ENCODE measurements around the gene CKAP4.

GRCh38 chr12:106285982-106286381 lies 38.2 kb upstream of the CKAP4 start:
- TF ChIP-seq POLR2A (IDR thresholded peaks at IDR 0.05; ENCODE audit: low read depth, low read length) (no peak), CTCF (IDR thresholded peaks at IDR 0.05; ENCODE audit: extremely low read depth in 1 of 2, insufficient read depth in 1 of 2, low read depth in 1 of 2, low read length in 2 of 2) (no peak), JUN (IDR thresholded peaks at IDR 0.05; ENCODE audit: borderline replicate concordance, insufficient read depth, insufficient read length, low read depth) (peak; percentile 17), EZH2 (IDR thresholded peaks at IDR 0.05; ENCODE audit: borderline replicate concordance, low read depth, low read length, severe bottlenecking) (no peak), POLR2AphosphoS5 (IDR thresholded peaks at IDR 0.05; ENCODE audit: insufficient read depth, low read depth, low read length) (no peak), GATA2 (IDR thresholded peaks at IDR 0.05; ENCODE audit: insufficient read depth, insufficient read length, low read depth, low read length) (no peak), MYC (IDR thresholded peaks at IDR 0.05; ENCODE audit: low read depth, low read length) (no peak), MAX (IDR thresholded peaks at IDR 0.05; ENCODE audit: insufficient read depth, insufficient read length) (no peak), FOS (IDR thresholded peaks at IDR 0.05; ENCODE audit: borderline replicate concordance, insufficient read depth, low read length) (no peak)

Measured in endothelial cell of umbilical vein (primary cell).